Measurements from ENCODE around the gene IGF1.

IGF1 gene

DNA sequence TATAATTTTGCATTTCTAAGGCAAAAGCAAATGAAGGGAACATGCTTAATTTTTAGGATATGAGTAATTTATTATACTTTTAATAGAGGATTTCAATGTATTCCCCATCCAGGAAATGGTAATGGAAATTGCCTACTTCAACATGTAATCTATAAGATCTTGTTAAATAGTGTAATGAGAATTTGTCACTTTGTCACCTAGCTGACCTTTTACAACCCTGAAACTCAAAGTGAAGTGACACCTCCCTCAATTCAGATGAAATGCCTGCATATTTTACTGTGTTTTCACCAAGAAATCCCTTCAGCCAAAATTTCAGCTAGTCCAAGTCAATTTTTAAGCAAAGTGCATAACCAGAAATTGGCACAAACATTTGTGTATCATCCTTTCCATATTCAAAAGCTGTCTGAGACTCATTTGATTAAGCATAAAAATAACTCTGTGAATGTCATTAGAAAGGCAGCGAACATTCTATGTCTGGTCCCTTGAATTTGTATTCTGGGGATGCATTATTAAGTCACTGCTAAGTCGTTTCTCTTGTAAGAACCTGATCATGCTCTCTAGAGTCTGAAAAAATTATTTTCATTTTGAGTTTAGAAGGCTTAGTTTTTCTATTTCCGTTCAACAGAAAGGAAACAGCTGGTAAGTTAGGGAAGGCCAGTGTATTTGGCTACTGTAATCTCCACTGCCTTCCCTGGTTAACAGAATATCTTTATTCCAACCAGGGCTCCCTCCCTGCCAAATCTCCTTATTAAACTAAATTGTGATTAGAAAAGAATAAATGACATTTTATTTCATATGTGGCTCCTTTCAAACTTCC, 100.8 kb downstream of the IGF1 start:
- Histone ChIP-seq H3K27me3 (replicated peaks) (no peaks in the 10 kb centered on the region), H3K4me3 (ENCODE audit: low read depth, low read length) (no peak overlapping the region), H3K36me3 (replicated peaks) (no peaks in the 10 kb centered on the region), H3K27ac (no peak overlapping the region)
- in situ Hi-C loops (cut with HindIII; ENCODE audit: low pct_ligation_motif_present, low sequenced_read_pairs): no loop called here
- DNase-seq: no peak
- TF ChIP-seq, protein P1, sequence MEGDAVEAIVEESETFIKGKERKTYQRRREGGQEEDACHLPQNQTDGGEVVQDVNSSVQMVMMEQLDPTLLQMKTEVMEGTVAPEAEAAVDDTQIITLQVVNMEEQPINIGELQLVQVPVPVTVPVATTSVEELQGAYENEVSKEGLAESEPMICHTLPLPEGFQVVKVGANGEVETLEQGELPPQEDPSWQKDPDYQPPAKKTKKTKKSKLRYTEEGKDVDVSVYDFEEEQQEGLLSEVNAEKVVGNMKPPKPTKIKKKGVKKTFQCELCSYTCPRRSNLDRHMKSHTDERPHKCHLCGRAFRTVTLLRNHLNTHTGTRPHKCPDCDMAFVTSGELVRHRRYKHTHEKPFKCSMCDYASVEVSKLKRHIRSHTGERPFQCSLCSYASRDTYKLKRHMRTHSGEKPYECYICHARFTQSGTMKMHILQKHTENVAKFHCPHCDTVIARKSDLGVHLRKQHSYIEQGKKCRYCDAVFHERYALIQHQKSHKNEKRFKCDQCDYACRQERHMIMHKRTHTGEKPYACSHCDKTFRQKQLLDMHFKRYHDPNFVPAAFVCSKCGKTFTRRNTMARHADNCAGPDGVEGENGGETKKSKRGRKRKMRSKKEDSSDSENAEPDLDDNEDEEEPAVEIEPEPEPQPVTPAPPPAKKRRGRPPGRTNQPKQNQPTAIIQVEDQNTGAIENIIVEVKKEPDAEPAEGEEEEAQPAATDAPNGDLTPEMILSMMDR (IDR thresholded peaks at IDR 0.05; ENCODE audit: low read depth, low read length, missing control alignments): no peak

DNA sequence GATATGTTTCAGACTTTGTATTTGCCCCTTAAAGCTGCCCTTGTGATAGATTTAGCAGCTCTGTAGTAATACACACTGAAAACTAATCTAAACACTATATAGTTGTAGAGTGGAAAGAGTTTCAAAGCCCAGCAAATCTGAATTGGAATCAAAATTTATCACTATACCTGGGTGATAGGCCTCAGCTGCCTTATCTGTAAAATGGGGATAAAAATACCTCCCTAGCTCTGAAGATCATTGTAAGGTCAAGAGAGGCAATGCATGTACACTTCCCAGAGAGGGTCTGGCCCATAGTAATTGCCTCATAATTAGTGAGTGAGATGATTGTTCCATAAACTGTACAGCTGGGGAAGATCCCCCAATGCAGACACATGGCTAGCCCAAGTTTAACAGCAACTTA, 103.6 kb downstream of the IGF1 start:
- TF ChIP-seq, protein P1 (IDR thresholded peaks at IDR 0.05; ENCODE audit: low read depth, low read length, missing control alignments): no peak
- in situ Hi-C loops (cut with HindIII; ENCODE audit: low pct_ligation_motif_present, low sequenced_read_pairs): no loop called here
- H3K27me3 ChIP-seq (replicated peaks): no peaks in the 10 kb centered on the region
- no peaks in the 10 kb centered on the region for H3K36me3 ChIP-seq (replicated peaks)
- DNase-seq: no peak
- no peak overlapping the region for H3K27ac ChIP-seq
- no peak overlapping the region for H3K4me3 ChIP-seq (ENCODE audit: low read depth, low read length)

DNA sequence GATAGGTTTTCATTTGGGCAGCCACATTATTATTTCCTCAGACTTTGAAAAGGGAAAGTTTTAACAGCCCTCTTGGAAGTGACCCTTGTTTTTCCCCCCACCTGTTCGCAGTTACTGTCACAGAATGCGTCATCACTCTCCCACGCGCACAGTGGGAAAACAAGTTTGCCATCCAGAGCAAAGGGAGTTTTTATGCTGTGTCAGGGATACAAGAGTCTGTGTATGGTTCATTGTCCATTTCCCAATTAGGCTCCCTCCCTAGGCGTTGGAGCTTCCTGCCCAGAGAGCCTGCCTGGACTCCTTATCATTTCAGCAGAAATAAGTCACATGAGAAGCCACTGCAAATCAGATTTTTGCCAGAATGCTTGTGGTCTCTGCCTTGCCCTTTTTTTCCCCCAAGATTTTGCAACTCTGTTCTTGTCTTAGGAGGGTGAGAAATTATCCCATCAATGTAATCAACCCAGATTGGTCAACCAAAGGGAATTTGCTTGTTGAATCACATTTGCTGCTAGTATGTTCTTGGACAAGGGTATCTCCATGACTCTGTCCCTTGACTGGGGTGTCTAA, 104.1 kb downstream of the IGF1 start:
- in situ Hi-C loops (cut with HindIII; ENCODE audit: low pct_ligation_motif_present, low sequenced_read_pairs): no loop called here
- Histone ChIP-seq H3K27me3 (replicated peaks) (no peaks in the 10 kb centered on the region), H3K4me3 (ENCODE audit: low read depth, low read length) (no peak overlapping the region), H3K36me3 (replicated peaks) (no peaks in the 10 kb centered on the region), H3K27ac (no peak overlapping the region)
- TF ChIP-seq, protein P1 (IDR thresholded peaks at IDR 0.05; ENCODE audit: low read depth, low read length, missing control alignments): no peak
- DNase-seq: peak; percentile 6

DNA sequence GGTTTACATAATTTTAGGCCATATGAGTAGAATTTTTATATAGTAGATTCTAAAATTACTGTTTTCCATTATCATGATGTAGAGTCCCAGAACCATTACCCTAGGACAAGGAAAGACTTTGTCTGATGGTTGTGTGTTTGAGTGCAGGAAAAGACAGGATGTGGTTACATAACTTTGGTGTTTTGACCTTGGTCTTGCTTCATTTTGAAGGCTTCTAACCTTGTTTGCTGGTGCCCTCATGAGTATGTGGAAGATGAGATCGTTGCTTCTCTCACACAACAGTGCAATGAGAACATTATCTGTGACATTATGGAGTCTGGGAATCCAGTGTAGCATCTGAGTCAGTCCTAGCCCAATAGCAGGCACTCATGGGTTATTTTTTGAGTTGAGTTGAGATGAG, 106.2 kb downstream of the IGF1 start:
- Histone ChIP-seq H3K4me3 (ENCODE audit: low read depth, low read length) (no peak overlapping the region), H3K27me3 (replicated peaks) (no peaks in the 10 kb centered on the region), H3K36me3 (replicated peaks) (no peaks in the 10 kb centered on the region), H3K27ac (no peak overlapping the region)
- TF ChIP-seq, protein P1 (IDR thresholded peaks at IDR 0.05; ENCODE audit: low read depth, low read length, missing control alignments): no peak
- peak; percentile 16 for DNase-seq
- in situ Hi-C loops (cut with HindIII; ENCODE audit: low pct_ligation_motif_present, low sequenced_read_pairs): no loop called here

DNA sequence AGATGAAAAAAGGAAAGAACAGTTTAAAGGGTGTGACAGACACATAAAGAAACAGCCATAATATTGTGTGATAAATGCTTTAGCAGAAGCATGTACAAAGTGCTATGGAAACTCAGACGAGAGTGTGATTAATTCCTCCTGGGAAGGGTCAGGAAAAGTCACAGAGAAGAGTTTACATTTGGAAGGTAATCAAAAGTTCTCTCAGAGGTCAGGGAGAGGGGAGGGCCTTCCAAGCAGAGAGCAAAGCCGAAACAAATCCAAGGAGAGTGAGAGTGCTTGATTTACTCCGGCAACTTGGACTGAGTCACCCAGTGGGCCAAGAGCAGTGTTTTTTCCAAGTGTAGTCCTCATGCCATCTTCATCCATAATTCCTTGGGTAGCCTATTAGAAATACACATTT, 108.3 kb downstream of the IGF1 start:
- in situ Hi-C loops (cut with HindIII; ENCODE audit: low pct_ligation_motif_present, low sequenced_read_pairs): no loop called here
- Histone ChIP-seq H3K4me3 (ENCODE audit: low read depth, low read length) (no peak overlapping the region), H3K27ac (no peak overlapping the region), H3K36me3 (replicated peaks) (no peaks in the 10 kb centered on the region), H3K27me3 (replicated peaks) (no peaks in the 10 kb centered on the region)
- TF ChIP-seq, protein P1 (IDR thresholded peaks at IDR 0.05; ENCODE audit: low read depth, low read length, missing control alignments): no peak
- no peak for DNase-seq
